GM21723 (cell line): ENCODE results near the gene DCN.
A peak's percentile ranks its signal among the peaks of the same experiment; 100 is the strongest.

ENCODE experiments used
- ATAC-seq: cut with Tn5 transposase; IDR thresholded peaks from one replicate; pipeline ENCODE4 v1.9.1; 2021; ENCODE audit warnings: mild to moderate bottlenecking, moderate library complexity; ENCODE audit not compliant: unreplicated experiment

DCN gene

DNA sequence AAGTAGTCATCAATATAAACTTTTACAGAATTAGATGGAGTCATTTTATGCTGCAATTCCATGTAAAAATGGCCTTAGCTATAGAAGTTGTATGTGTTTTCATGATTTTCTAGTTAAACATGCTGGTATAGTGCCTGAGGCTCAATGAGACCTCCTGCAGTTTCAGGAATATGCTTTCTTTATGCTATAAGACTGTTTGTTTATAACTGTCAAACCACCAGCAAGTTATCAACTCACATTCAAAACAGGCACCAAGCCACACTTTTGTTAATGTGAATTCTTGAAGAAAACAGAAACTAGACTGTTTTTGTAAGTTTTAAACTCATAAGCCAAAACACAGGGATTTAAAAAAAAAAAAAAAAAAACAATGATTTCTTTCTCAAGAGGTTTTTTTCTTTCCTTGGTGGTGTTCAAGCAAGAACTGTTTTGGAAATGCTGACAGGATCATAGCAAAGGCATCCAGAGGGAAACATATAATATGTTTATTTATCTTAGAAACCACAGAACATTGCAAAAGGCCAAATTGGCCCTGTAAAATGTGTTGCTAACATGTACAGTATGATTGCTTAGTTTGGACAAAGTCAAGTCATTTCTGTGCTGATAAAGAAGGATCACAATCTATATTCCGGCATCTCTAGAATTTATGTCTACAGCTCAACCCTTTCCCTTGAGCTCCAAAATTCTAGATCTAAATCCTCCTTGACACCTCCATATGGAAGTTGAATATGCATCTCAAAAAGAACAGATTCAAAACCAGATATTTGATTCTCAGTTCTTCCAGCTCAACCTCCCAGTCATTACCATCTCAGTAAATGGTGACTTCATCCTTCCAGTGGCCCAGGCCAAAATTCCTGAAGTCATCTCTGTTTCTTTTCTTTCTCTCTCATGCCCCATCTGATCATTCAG is 42.3 kb downstream of the DCN start:
- ATAC-seq, result no peak

DNA sequence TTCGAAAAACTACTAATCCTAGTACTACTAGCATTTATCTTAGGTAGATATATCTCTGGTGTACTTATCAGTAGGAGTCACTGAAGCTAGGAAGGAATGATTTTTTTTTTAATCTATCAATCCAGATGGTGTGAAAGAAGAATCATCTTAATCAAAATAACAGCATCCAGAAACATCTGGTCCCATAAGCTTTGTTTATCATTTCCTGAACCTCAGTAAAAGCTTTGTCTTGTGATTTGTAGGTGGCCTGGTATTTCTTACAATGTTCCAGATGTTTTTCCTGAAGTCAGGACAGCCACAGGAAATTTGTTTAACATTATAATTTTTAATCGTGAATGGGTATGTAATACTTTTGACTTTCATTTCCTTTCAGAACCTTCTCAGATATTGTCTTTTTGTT is 43.3 kb downstream of the DCN start:
- no peak for ATAC-seq

GRCh38 chr12:91138337-91138920 is 44.2 kb downstream of the DCN start:
- ATAC-seq, result no peak

DNA sequence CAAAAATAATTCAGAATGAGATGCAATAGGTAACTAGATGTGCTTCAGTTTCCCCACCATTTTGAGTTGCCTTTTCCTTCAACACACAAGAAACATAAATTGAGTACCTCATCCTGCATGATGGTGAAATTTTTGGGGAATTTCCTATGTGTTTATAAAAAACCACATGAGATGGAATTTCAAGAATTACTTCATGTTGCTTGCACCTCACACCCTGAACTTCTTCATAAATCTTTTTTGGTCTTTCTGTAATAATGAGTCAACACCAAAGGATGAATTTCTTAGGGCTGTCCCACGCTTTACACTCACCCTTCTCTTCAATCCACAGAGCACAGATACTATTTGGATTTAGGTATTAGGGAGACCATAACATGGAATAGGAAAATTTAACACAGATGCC is 48.7 kb downstream of the DCN start:
- ATAC-seq, result no peak

DNA sequence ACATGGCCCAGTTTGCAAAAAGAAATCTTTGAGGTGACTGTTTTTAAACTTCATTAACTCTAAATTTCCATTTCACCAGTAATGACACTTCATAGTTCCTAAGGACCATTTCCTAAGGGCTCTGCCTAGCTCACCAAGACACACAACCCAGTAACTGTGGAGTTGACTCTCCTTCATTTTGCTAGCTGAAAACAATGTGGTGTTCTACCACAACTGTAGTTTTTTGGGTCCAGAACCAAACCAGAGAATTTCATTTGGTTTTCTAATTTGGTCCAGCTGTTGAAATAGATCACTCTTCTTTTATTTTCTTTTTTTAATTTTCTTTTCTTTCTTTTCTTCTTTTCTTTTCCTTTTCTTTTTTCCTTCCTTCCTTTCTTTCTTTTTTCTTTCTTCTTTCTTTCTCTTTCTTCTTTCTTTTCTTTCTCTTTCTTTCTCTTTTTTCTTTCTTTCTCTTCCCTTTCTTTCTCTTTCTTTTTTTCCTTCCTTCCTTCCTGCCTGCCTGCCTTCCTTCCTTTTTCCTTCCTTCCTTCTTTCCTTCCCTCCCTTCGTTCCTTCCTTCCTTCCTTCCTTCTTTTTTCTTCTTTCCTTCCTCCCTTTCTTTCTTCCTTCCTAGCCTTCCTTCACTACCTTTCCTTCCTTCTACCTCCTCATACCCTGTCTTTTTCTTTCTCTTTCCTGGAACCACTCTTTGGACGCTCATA is 52.8 kb downstream of the DCN start:
- no peak for ATAC-seq

GRCh38 chr12:91127751-91128150 is 54.9 kb downstream of the DCN start:
- ATAC-seq, result no peak

- no peak for ATAC-seq
Measured at GRCh38 chr12:91127306-91127705, 55.3 kb downstream of the DCN start.

DNA sequence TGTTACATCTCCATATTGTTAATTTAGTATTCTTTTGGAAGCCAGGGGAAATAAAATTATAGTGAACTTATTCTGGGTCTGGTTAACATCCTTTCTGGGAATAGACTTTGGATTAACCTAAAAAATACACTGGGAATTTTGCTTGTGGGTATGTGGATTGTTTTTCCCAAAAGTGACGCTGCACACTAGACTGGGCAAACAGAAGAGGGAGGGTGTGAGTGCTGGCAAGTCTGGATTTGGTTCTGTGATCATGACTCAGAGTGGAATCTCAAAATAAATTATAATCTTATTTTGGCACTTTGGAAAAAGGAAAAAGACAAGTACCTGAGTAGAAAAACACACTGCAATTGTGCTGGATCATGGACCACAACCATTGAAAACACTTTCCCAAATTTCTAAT is 56.1 kb downstream of the DCN start:
- ATAC-seq, result no peak

DNA sequence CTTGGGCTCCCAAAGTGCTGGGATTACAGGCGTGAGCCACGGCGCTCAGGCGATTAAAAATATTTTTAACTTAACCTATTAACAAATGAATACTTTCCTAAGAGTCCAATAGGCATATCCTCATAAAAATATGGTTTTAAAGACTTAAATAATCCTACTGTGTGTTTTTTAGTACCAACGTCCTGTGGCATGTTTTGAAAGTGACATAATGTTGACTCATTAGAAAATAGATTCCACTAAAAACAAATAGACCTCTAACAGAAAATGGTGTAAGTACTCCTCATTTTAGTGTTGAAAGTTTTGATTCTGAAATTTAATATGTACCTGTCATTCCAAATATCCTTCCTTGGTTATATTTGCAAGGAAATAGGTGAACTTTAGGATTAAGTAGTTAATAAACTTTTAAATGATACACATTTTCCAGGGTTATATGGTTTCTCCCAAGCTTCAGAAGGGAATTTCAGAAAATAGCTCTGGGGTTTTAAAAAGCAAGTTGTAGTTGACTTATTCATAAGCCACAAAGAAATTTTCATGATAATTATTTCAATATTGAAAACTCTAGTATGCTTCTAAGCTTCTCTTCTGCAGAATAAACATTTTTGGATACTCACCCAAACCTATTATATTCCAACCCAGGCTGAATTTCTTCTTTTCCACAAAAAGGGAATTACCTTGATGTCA is 59.2 kb downstream of the DCN start:
- no peak for ATAC-seq

DNA sequence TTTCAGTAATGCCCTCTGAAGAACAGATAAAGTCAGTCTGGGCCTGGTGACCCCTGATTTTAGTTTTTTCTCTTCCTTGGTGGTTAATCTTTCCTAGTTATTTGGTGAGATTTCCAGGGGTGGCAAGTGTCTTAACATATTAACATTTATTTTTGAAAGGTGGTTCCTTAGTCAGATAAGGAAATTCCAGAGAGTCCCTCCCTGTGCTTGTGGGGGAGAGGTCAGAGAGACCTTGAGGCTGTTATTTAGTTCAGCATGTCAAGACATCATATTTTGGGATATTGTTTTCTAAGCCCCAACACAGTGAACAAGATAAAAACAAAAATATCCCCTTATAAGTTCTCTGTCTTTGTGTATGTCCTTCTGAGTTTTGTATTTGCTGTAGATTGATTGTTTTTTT is 61.8 kb downstream of the DCN start:
- ATAC-seq, result no peak

DNA sequence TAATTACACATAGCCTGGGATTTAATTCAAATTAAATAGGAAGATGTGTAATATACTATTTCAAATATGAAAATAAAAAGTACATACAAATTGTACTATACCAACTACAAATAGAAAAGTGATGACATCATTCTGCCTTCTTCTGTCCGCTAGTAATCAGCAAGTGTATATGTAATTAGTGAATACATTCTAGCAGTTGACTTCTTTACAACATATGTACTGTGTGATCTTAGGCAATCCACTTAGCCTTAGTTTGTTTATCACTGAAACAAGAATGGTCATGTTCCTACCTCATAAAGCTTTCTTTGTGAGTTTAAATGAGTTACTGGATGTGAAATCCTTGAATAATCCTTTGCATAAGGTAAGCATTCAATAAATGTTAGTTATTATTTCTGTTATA is 63.5 kb downstream of the DCN start:
- ATAC-seq, result no peak

GRCh38 chr12:91113621-91114020 is 69.0 kb downstream of the DCN start:
- ATAC-seq, result no peak

DNA sequence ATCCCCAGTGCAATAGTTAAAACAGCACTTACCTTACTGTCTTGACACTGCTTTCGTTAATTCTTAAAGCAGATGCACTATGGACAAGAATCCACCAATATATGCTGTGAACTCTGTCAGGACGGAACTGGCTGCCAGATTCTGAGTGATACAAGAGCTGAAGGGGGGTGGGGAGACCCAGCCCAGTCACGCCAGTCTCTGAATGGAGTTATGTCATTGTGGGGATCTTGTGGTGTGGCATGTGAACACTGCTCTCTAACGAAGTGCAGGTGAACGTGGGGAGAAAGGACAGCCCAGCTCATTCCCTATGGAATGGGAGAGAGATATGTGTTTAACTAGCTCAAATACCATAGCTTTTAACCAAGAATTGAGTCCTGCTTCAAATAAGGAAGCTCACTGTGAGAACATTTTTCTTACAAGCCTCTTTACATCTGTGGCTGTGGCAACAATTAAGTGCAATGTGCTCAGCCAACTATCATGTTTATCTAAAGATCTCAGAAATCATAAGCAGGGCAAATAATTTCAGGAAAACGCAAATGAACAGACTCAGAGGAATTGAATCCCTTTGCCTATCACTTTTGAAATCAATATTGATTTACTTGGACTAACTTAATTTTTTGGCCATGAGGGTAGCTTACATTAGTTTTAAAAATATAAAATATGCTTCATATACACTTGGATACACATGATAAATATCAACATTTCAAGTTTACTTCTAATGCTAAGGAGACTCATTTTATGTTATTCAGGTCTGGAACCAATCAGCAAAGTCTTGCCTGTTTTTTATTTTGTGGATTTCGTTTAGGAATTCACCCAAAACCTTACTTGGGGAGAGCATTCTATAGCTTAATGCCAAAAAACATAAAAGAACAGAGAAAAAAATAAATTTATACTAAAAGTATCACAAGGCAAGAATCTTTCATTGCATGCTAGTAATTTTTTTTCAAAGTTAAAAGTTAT is 71.0 kb downstream of the DCN start, which contains the start of gene LUM:
Gene LUM (minus strand): TSS at position 129 of the 960 bp plus-strand sequence. CDS start 2,515 bp downstream, outside the sequence.
- no peak for ATAC-seq

DNA sequence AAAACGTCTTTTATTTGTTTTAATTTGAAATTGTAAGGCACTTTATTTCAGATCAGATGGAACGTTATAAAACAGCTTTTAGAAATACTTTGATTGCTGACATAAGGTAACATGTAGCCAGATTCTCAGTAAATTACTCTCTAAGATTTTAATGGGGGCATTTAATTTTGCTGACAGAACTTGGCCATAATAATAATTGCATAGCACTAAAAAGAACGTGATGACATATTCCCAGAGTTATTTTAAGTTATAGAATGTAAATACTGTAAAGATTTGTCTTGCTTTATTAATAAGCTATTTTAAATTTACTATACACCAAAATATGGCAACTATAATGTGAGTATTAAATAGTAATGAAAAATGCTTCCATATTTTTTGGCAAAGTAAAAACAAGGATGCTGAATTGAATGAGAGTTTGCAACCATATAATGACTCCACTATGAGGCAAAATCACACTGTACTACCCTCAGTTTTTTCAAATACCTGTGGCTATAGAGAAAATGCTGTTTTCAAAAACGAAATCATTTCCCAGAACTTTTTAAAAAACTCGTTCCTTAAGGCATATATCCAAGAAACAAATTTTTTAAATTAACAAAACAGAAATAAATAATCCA is 72.2 kb downstream of the DCN start:
- no peak for ATAC-seq

- no peak for ATAC-seq
Measured at GRCh38 chr12:91109581-91110310, 72.9 kb downstream of the DCN start.

GRCh38 chr12:91109148-91109564 is 73.5 kb downstream of the DCN start:
- ATAC-seq, result peak; percentile 75

DNA sequence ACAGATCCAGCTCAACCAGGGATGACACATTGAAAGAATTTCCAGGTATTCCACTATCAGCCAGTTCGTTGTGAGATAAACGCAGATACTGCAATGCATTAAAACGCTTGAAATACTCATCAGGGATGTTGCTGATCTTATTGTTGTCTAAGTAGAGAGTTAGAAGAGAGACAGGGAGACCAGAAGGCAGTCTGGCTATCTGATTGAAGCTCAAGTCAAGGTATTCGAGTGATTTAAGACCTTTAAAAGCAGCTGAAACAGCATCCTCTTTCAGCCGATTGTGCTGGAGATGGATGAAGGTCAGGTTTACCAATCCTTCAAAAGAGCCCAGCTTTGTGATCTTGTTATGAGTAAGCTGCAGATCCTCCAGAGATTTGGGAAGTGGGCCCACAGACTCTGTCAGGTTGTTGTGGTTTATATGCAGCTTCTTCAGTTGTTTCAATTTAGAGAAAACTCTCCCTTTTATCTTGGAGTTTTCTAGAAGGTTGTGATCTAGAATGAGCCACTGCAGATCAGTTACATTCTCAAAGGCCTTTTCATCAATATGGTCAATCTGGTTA is 74.3 kb downstream of the DCN start:
- ATAC-seq, result no peak

DNA sequence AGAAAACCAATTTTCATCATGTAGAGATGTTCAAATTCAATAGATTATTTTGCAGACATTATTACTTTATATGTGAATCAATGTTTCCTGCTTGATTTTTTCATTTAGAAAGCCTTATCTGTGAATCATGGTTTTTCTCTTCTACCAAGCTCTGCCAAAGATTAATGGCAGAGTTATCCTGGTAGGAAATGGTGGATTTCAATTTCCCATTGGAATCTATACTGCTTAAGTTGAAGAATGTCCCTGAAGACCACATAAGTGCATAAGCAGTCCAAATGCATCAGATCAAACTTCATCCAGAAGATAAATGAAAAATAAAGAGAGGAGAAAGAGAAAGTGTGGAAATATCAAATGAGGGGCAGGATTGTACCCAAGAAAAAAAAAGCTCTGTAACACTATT is 76.3 kb downstream of the DCN start:
- no peak for ATAC-seq

- ATAC-seq, result no peak
Measured at GRCh38 chr12:91105807-91106206, 76.8 kb downstream of the DCN start.
